NCI-H345 (cell line): Measurements from ENCODE around the gene AMIGO2.
"Not testable (repeated sequence)": the region's sequence is repeated elsewhere in the genome, so short reads cannot be mapped to it uniquely, and the experiment has no call there.

Experiments used
- DNase-seq: peaks from one replicate; lab custom pipeline; 2025; lab: John Stamatoyannopoulos, UW

Gene AMIGO2

GRCh38 chr12:47074757-47075156, 5.0 kb downstream of the AMIGO2 start:
- no peak for DNase-seq

DNA sequence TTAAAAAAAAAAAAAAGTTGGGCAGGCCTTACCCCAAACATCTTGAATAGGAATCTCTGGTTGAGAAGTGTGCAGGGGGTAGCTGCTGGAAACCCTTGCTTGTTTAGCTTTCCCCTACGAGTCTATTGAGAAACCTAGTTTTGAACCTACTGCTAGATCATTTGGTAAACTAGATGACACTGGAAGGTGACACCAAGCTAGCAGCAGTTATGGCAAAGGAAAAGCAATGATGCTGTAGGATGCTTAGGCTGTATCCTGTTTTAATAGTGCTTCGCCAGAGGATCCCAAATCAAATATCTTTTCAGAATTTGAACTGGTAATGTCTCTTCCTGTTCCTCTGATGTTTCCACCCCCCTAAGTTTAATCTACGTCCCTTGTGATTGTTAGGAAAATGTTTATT, 5.8 kb downstream of the AMIGO2 start:
- no peak for DNase-seq

GRCh38 chr12:47071241-47071852, 8.4 kb downstream of the AMIGO2 start:
- DNase-seq, result no peak

DNA sequence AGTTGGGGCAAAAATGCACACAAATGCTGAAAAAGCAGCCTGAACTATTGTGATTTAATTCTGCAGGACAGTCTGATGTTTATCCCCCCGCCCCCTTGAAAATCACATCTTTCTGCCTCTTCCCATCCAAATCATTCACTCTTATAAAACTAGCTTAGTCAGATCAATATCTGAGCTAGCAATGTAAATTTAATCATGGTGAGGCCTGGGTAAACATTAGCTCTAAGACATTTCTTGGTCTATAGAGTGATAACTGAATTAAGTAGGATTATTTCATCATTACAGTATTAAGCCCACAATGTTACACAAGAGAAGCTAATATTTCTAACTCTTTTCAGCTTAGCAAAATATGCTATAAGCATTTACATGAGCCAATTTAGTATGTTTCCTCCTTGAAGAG, 9.4 kb downstream of the AMIGO2 start:
- DNase-seq, result no peak

GRCh38 chr12:47068539-47068938, 11.2 kb downstream of the AMIGO2 start:
- no peak for DNase-seq

DNA sequence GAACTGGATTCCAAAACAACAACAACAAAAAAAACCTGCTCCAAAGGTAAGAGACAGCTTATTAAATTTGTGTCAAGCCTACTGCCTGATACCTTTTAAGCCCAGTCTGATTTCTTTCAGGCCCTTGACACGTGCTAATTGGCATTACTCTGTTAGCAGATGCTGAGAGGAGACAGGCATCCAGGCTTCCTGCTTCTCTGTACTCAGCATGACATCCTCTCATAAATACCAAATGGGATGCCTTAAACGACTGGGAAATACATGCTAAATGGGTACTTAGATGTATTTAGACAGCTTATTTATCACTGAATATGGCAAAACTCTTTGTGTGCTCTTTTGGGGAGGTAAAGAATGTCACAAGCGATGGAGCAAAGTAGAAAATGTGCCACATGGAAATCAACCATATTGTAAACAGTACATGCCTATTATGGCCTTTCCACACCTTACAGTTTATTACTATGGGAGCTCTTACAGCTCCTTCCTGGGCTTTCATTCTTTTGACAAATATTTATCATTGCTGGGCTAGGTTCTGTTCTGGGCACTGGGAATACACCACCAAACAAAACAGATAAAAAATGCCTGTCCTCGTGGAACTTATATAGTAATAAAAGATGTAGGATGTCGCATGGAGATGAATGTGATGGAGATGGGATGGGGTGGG, 11.9 kb downstream of the AMIGO2 start:
- no peak for DNase-seq

- DNase-seq, result no peak
These were observed 12.6 kb downstream of the AMIGO2 start for GRCh38 chr12:47067176-47067575.

- no peak for DNase-seq
These were observed 13.3 kb downstream of the AMIGO2 start for GRCh38 chr12:47066278-47067025.

DNA sequence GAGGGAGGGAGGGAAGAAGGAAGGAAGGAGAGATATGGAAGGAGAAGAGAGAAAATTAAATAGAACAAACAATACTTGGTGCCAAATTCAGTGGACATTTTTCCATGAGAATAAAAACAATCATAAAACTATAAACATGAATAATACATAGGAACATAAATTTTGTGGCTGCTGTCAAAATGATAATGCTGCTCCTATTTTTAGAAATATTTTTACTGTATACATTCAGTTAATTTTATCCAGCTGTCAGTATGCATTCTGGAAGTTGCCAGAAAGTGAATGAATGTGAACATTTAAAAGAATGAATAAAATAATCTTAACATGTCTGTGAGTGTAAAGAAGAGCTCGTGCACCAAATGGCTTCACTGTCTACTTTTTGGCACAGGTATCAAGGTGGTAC, 14.2 kb downstream of the AMIGO2 start:
- DNase-seq, result no peak

DNA sequence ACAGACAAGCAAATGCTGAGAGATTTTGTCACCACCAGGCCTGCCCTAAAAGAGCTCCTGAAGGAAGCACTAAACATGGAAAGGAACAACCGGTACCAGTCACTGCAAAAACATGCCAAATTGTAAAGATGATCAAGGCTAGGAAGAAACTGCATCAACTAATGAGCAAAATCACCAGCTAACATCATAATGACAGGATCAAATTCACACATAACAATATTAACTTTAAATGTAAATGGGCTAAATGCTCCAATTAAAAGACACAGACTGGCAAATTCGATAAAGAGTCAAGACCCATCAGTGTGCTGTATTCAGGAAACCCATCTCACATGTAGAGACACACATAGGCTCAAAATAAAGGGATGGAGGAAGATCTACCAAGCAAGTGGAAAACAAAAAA, 21.1 kb downstream of the AMIGO2 start:
- DNase-seq, result not testable (repeated sequence)

GRCh38 chr12:47056944-47057343, 22.8 kb downstream of the AMIGO2 start:
- DNase-seq, result not testable (repeated sequence)

- not testable (repeated sequence) for DNase-seq
These were observed 23.9 kb downstream of the AMIGO2 start for GRCh38 chr12:47055856-47056255.

GRCh38 chr12:47054659-47055058, 25.1 kb downstream of the AMIGO2 start:
- DNase-seq, result no peak

GRCh38 chr12:47053961-47054360, 25.8 kb downstream of the AMIGO2 start:
- no peak for DNase-seq

- no peak for DNase-seq
These were observed 27.5 kb downstream of the AMIGO2 start for GRCh38 chr12:47052274-47052673.

- not testable (repeated sequence) for DNase-seq
These were observed 28.5 kb downstream of the AMIGO2 start for GRCh38 chr12:47051291-47051690.

- no peak for DNase-seq
These were observed 31.2 kb downstream of the AMIGO2 start for GRCh38 chr12:47048541-47048940.

DNA sequence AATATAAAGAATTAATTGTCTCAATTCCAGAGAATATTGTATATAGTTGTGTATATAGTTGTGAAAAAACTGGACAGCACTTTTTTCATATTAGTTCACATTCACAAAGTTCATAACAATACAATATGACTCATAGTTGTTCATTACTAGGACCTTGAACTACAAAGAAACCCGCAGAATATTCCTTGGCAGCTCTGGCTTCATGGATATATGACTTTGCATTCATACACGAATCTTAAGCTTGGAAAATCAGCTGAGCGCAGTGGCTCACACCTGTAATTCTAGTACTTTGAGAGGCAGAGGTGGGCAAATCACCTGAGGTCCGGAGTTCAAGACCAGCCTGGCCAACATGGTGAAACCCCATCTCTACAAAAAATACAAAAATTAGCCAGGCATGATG, 38.4 kb downstream of the AMIGO2 start:
- no peak for DNase-seq

DNA sequence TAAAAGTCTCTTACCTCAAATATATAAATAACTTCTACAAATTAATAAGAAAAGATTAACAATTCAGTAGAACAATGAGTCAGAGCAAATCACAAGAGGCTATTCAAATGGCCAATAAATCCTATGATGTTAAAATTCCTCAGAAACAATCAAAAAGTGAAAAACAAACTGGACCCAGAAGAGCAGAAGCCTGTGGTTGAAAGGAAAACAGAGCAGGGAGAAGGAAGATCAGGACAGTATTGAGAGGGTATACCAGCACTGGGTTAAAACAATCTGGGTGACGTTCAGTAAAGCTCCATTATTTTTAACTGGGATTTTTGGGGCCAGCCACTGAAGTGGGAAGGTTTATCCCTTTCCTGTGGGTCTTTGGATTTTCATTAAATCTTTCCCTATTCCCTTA, 40.0 kb downstream of the AMIGO2 start:
- DNase-seq, result no peak

DNA sequence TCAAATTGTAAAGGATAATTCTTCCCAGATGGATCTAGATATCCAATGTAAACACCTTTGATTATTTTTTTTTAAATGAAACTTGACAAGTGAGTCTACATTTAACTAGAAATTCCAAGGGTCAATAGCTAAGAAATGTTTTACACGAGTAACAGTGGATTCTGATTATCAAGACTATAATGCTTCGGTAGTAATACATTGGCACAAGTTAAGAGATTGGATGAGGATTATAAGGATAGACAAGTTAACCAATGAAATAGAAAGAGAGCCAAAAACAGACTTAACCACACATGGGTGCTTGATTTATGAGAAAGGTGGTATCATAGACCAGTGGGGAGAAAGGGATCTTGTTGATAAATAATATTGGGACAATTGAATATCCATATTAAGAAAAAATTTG, 40.7 kb downstream of the AMIGO2 start:
- no peak for DNase-seq

GRCh38 chr12:47038270-47038748, 41.5 kb downstream of the AMIGO2 start:
- DNase-seq, result no peak

DNA sequence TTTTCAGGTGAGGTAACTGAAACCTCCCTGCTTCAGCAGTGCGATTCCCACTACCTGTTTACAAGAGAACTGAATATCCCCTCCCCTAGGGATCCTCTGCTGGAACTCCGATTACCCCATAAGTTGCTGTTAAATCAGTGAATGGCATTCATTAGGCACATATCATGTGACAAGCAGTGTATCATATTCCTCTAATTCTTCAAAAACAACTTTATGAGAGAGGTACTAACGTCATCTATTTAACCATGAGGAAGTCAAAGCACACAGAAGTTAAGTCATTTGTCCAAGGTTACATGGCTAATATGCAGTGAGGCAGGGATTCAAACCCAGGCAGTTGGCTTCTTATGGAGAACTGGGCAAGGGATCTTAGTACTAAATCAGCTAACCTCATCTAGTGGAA, 44.3 kb downstream of the AMIGO2 start:
- DNase-seq, result no peak

DNA sequence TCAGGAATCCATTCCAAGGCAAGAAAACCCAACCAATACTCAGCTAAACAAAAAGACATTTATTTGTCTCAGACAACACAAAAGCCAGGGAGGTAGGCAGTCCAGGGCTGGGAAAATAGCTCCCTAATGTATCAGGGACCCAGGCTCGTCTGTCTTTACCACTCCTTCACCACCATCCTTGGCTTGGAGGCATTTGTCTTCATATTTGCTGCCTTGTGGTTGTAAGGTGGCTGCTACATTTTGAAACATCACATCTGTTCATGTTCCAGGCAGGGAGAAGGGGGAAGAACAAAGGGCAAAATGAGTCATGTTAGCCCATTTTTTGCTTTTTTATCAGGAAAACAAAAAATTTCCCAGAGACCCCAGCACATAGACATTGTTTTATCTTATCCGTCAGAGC, 45.1 kb downstream of the AMIGO2 start:
- no peak for DNase-seq
